Muscle of arm (tissue), 14 donors: ENCODE measurements around the gene UBE2S. TPM values are rescaled to one million over a fixed set of nuclear protein-coding genes. Genes with fewer than 3 reads are reported as not detected.
"Not testable (repeated sequence)": the region's sequence is repeated elsewhere in the genome, so short reads cannot be mapped to it uniquely, and the experiment has no call there.

Source experiments
- DNase-seq: peaks from one replicate; pipeline ENCODE4 v3.0.0-alpha.2; 2013
- long read RNA-seq, 11 donors: transcript quantifications; one replicate each; lab custom pipeline, GENCODE V29; 2026
- polyA plus RNA-seq, 12 donors: library from polyadenylated mRNA; unstranded; fragments of 120-200 nt; gene quantifications; one replicate each; pipeline ENCODE4 v1.2.1, GENCODE V29; 2013; ENCODE audit not compliant: insufficient read length in 12 of 12

The UBE2S gene
- 100 to 1,000 TPM in 1 of 12 donors, 10 to 100 TPM in 10, not detected in 1; 19.2 to 108 (median 30.4) TPM for polyA plus RNA-seq
- long read RNA-seq, donor 1, transcript UBE2S-201 (4 exons, 2,548 nt) = major isoform, 46 of 52 reads
- long read RNA-seq, donor 1, partial matches to known transcripts = 5 of 52 reads
- long read RNA-seq, donor 1, other reads (novel, unspliced or antisense) = 0 of 52 reads
- long read RNA-seq, donor 2, transcript UBE2S-201 (4 exons, 2,548 nt) = major isoform, 55 of 57 reads
- long read RNA-seq, donor 2, partial matches to known transcripts = 0 of 57 reads
- long read RNA-seq, donor 2, other reads (novel, unspliced or antisense) = 0 of 57 reads
- long read RNA-seq, donor 3, transcript UBE2S-201 (4 exons, 2,548 nt) = major isoform, 19 of 20 reads
- long read RNA-seq, donor 3, partial matches to known transcripts = 0 of 20 reads
- long read RNA-seq, donor 3, other reads (novel, unspliced or antisense) = 0 of 20 reads
- long read RNA-seq, donor 4, transcript UBE2S-201 (4 exons, 2,548 nt) = major isoform, 19 of 19 reads
- long read RNA-seq, donor 4, partial matches to known transcripts = 0 of 19 reads
- long read RNA-seq, donor 4, other reads (novel, unspliced or antisense) = 0 of 19 reads
- long read RNA-seq, donor 5, transcript UBE2S-201 (4 exons, 2,548 nt) = major isoform, 55 of 55 reads
- long read RNA-seq, donor 5, partial matches to known transcripts = 0 of 55 reads
- long read RNA-seq, donor 5, other reads (novel, unspliced or antisense) = 0 of 55 reads
- long read RNA-seq, donor 6, transcript UBE2S-201 (4 exons, 2,548 nt) = major isoform, 22 of 23 reads
- long read RNA-seq, donor 6, partial matches to known transcripts = 0 of 23 reads
- long read RNA-seq, donor 6, other reads (novel, unspliced or antisense) = 0 of 23 reads
- long read RNA-seq, donor 7, transcript UBE2S-201 (4 exons, 2,548 nt) = major isoform, 21 of 21 reads
- long read RNA-seq, donor 7, partial matches to known transcripts = 0 of 21 reads
- long read RNA-seq, donor 7, other reads (novel, unspliced or antisense) = 0 of 21 reads
- long read RNA-seq, donor 8, transcript UBE2S-201 (4 exons, 2,548 nt) = major isoform, 43 of 45 reads
- long read RNA-seq, donor 8, partial matches to known transcripts = 0 of 45 reads
- long read RNA-seq, donor 8, other reads (novel, unspliced or antisense) = 0 of 45 reads
- long read RNA-seq, donor 9, transcript UBE2S-201 (4 exons, 2,548 nt) = major isoform, 24 of 30 reads
- long read RNA-seq, donor 9, partial matches to known transcripts = 0 of 30 reads
- long read RNA-seq, donor 9, other reads (novel, unspliced or antisense) = 6 of 30 reads
- long read RNA-seq, donor 10, transcript UBE2S-201 (4 exons, 2,548 nt) = major isoform, 27 of 27 reads
- long read RNA-seq, donor 10, partial matches to known transcripts = 0 of 27 reads
- long read RNA-seq, donor 10, other reads (novel, unspliced or antisense) = 0 of 27 reads
- long read RNA-seq, donor 11, transcript UBE2S-201 (4 exons, 2,548 nt) = major isoform, 64 of 65 reads
- long read RNA-seq, donor 11, partial matches to known transcripts = 0 of 65 reads
- long read RNA-seq, donor 11, other reads (novel, unspliced or antisense) = 0 of 65 reads

DNA sequence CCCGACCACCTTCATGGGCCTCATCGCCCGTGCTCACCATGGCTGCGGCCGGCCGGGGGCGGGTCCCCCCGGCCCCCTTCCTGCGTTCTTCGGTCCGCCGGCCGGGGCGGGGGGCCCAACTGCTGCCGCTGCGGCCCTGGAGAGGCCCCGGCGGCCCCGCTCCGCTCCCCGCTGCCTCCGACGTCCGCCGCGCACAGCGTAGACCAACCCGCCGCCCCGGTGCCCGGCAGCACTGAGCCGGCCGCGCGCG is at the start of gene UBE2S:
Gene UBE2S (minus strand): TSS at position 239 of the 250 bp plus-strand sequence. CDS start 199 bp downstream, at position 40.
- DNase-seq = not testable (repeated sequence)

DNA sequence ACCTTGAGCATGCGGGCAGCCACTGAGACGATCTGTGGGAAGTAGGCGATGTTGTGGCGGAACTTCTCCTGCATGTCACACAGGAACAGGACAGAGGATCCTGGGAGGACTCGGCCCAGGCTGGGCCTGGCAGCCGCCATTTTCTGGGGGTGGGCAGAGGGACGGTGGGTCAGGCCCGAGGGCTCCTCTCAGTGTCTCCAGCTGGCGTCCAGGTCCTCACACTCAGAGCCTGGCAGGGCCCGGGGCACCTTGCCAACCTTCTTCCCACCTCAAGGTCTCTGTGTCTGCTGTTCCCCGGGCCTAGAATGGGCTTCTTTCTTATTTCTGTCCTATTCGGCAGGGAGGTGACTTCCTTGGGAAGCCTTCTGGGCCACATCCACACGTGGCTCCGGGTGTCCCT is 48.8 kb upstream of the UBE2S start:
- no peak for DNase-seq

DNA sequence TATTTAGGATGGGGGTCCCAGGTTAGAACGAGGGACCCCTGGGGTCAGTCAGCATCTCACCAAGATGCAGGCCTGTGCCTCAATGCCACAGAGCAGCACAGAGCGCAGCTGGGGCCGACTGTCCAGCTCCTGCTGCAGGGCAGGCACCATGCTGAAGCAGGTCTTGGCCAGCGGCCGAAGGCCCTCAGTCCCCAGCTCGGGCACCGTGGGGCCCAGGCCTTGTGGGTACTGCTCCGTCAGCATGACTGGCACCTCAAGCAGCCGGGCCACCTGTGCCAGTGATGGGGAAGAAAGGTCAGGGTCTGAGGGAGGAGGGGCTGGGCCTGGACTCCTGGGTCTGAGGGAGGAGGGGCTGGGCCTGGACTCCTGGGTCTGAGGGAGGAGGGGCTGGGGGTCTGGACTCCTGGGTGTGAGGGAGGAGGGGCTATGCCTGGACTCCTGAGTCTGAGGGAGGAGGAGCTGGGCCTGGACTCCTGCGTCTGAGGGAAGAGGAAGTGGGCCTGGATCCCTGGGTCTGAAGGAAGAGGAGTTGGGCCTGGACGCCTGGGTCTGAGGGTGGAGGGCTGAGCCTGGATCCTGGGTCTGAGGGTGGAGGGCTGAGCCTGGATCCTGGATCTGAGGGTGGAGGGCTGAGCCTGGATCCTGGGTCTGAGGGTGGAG is 48.1 kb upstream of the UBE2S start:
- DNase-seq = no peak

DNA sequence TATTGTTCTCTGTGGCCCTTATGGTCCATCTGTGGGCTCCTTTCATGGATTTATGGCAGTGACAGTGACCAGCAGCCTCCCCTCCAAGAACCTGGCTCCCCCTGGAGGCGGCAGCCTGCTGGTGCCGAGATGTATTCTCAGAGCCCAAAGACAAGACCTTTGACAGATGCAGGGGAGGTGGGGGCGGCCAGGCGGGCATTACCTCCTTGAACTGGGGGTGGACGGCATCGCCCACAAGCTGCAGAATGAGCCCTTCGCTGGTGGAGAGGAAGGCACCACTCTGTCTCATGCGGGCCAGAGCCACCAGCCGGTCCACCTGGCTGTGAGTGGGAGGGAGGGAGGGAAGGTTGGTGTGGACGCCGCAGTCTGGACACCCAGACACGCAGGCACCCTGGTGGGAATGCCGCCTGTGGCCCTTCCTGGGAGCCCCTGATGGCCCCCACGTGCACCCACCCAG is 47.2 kb upstream of the UBE2S start:
- DNase-seq = no peak

DNA sequence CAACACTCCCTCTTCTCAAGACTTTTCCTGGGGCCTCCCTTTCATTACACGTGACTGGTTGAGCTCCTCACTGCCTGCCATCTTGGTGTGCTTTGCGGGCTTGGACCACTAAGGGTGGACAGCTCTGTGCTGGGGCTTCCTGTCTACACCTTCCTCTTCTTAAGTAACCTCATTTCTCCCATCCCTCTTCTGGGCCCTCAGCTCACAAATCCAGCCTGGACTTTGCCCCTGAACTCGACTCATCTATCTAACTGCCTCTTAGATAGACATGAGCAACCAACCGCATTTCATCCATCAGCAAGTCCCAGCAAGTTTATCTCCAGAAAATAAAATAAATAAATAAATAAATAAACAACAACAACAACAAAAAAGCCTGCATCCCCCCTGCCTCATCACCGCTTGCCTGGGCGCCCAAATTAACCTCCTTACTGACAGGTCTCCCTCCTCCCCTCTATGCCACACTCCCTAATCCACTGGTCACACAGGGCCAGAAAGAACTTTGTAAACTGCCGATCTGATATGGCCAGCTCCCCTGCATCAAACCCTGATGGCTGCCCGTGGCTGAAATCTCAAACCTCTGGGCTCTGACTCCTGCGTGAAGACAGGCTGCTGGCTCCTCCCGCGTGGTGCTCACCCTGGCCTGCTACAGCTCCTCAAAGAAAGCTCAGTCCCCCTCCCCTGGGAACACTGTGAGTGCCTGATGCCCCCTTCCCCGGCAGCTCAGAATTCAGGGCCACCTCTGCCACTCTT is 46.1 kb upstream of the UBE2S start:
- no peak for DNase-seq

DNA sequence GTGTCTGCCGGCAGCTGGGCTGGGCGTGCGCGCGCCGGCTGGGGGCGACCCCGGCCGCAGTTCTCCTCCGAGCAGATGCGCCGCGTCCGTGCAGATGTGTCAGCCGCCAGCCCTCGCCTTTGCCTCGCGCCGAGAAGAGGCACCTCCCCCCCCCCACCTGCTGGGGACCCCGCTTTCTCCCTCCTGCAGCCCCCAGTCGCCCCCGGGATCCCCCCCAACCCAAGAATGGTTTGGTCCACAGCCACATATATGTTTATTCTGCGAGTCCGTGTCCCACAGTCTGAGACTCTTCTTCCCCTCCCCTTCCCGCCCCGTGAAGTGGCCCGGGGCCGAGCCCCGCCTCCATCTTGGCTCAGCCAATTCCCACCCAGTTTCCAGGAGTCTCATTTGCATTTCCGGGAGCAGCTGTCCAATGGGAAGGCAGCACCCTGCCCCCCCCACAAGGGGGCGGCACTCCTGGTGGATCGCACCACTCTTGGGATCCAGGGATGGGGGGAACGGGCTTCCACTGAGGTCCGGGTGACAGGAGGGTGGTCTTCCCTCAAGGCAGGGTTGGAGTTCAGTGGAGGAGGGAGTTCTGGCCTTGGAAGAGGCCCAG is 45.3 kb upstream of the UBE2S start:
- DNase-seq = peak; percentile 92

DNA sequence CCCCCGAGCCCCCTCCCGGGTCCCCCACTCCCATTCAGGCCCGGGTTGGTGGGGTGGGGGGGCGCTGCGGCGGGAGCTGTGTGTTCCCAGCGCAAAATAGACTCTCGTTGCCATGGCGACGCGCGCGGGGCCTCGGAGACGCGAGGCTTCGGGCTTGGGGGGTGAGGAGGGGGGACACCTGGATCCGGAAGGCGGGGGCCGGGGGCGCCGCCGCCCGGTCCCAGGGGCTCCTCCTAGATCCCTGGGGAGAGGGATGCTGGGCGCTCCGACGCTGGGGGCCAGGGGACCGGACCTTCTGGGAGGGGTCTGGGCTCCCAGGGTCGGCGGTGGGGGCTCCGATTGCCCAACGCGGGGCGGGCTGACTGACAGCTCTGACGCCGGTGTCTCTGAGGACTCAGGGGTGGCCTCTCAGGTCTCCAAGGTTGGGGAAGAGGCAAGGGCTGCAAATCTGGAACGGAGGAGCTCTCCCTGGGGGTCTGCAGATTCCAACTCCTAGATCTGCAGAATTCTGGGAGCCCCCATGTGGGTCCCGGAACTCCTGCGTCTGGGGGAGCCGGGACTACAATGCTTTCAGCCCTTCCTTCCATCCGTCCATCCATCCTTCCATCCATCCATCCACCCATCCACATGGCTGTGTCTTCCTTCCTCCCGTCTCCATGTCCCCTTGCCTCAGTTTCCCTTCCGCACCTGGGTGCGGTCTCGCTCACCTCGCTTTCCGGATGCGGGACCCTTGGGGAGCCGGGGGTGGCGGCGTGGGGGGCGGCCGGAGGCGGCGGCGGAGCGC is 44.6 kb upstream of the UBE2S start:
- DNase-seq = no peak

DNA sequence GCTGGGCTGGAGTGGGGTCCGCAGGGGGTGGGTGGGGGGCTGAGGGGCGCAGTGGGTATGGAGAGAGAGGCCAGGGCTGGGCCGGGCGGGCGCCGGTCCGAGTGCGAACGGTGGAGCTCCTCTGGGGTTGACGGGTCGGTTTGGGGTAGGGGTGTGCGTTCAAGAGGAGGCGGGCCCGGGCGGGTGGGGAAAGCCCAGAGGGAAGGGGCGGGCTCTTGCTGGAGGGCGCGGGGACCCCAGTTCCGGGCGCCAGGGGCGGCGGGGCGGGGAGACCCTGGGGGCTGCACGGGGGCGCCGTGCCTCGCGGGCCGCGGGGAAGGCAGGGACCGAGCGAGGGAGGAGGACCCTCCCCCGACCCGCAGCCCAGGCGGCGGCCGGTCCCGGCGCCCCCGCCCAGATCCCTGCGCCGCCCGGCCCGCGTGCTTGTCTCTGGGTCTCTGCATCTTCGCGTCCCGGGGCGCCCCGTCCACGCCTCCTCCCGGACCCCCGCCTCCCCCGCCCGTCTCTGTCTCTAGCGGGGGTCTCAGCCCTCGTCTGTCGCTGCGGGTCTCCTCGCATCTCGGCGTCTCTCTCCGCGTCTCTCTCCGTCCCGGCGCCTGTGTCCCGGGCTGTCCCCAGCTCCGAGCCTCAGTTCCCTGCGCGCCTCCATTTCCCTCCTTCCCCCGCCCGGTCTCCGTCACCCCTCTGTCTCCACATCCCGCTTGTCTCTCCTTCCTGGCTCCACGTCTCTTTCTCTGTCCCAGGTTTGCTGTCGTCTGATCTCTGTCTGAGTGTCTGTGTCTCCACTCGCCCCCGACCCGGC is 43.8 kb upstream of the UBE2S start:
- DNase-seq = no peak

DNA sequence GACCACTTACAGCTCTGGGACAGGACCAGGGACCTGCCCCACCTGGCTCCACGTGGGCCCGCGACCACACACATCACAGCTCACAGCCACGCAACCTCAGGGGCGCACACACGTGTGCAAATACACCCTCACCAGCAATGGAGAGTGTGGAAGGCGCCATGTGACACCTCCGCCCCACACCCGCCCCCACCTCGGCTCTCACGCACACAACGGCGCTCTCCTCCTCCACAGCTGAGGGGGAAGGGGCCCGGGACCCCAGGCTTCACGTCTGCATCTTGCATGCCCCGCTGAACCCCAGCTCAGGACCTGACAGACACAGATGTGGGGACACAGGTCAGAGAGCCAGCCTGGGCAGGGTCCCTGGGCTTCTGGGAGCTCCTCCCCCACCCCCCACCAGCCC is 41.9 kb upstream of the UBE2S start:
- DNase-seq = no peak

DNA sequence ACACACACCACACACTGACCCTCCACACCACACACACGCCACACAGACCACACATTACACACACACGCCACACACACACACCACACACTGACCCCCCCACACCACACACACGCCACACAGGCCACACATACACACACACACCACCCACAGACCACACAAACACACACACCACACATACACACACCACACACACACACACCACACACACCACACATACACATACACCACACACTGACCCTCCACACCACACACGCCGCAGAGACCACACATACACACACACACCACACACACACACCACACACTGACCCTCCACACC is 40.5 kb upstream of the UBE2S start:
- DNase-seq = not testable (repeated sequence)

DNA sequence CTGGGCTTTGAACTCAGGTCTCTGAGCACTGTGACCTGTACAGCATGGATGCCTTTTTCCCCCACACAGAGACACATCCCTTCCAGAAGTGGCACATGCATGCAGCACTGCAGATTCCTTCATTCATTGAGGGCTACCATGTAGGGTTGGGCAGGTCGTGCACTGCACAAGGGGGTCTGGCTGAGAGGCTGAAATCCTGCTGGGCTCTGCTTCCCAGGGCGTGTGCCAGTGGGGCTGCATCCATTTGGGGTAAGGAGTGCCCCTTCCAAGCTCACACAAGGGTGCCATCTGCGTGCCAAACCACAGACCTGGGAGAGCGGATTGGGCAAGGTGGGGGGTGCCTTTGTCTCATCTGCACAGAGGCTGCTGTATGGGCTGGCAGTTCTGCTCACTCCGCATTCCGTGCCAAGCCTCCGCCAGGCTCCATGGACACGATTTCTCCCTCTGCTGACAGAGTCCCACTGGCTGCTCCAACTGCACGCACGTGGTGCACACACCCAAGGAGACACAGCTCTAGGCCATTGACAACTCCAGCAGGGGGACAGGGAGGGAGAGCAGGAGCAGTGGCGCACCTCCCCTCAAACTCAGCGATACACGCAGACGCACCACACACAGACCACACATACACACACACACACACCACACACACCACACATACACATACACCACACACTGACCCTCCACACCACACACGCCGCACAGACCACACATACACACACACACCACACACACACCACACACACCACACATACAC is 40.0 kb upstream of the UBE2S start:
- no peak for DNase-seq

DNA sequence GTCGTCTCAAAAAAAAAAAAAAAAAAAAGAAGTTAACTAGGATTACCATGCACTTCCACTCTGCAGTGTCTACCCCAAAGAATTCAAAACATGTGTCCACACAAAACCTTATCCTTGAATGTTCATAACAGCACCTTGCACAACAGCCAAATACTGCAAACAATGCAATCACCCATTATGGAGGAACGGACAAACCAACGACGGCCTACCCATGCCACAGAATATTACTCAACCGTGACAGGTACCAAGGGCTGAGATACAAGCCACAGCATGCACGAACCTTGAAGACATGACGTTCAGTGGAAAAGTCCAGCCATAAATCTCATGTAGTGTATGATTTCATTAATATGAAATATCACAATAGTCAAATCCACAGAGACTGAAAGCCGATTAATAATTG is 38.5 kb upstream of the UBE2S start:
- no peak for DNase-seq

DNA sequence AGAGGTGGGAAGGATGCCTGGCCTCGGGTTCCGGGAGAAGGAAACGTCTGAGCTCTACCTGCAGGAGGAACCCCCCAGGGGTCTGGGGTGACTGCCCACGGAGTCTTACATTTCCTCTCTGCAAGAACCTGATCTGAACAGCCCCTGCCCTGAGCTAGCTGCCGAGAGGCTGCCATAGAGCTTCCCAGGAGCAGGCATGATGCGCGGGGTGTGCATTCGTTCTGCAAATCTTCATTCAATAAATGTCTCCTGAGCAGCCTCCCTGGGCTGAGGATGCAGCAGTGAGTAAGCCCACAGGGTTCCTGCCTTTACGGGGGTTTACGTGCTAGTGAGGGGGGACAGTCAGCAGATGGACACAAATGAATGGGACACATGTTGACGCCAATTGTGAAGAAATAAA is 37.1 kb upstream of the UBE2S start:
- no peak for DNase-seq

DNA sequence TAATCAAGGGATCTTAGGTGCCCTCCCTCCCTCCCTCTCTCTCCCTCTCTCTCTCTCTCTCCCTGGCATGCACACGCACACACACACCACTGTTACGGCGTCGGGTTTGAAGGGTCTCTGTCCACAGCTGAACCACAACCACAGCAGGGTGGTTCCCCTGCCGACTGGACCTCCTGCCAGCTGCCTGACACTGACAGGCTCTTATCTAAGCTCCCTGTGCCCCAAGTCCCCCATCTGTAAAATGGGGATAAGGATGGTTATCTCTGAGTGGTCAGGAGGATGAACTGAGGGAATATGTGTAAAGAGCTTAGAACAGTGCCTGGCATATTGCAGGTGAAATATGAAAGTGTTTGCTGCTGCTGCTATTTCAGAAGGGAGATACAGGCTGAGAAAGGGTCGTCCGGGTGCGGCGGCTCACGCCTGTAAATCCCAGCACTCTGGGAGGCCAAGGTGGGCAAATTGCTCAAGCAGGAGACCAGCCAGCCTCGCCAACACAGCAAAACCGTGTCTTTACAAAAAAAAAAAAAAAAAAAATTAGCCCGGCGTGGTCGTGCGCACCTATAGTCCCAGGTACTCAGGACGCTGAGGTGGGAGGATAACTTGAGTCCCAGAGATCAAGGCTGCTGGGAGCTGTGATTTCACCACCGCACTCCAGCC is 36.4 kb upstream of the UBE2S start:
- no peak for DNase-seq

DNA sequence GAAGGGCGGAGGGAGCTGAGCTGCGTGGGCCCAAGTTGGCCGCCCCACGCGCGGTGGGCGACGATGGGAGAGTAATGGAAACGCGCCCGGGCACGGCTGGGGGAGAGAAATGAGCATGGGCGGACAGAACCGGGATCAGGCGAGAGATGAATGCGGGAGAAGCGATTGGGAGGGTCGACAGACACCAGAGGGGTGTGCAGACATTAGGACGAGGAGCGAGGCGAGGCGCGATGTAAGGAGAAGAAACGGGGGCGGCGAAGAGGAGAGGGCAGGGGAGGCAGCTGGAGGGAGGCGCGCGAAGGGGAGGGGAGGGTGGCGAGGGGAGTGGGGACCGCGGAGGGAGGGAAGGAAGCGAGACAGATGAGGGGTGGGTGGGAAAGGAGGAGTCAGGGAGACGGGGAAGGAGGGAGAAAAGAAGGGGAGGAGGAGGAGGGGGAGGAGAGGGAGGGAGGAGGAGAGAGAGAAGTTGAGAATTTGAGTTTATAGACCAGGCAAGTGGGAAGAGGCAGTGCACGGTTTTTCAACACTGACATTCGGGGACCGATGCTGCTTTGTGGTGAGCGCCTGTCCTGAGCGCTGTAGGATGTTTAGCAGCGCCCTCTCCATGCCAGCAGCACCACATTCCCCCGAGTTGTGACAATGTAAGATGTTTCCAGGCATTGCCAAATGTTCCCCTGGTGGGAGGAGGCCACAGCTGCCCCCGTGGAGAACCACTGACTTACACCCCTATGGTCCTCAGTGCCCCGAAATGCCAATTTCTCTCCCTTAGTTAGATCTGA is 35.6 kb upstream of the UBE2S start, which contains the start of gene SHISA7:
Gene SHISA7 (minus strand): TSS at position 256 of the 779 bp plus-strand sequence. CDS start 437 bp downstream, outside the sequence.
- no peak for DNase-seq
